SK-N-SH treated with all-trans-retinoic acid at 6 μM for 48 hours (cell line): Measurements from ENCODE around the gene INHBC.
"Not testable (repeated sequence)": the region's sequence is repeated elsewhere in the genome, so short reads cannot be mapped to it uniquely, and the experiment has no call there.

Experiments
- CREB5 ChIP-seq: fragments of 250-450 bp; sonication (Bioruptor Pico); IDR thresholded peaks from 2 replicates; pipeline ENCODE4 v1.5.1; 2020; ENCODE audit warnings: low read depth, mild to moderate bottlenecking, moderate library complexity
- OSR1 ChIP-seq: fragments of 250-450 bp; sonication (Bioruptor Pico); IDR thresholded peaks from 2 replicates; pipeline ENCODE4 v1.8.0; 2022; ENCODE audit warnings: moderate library complexity, mild to moderate bottlenecking, inconsistent platforms
- PATZ1 ChIP-seq: fragments of 250-450 bp; sonication (Bioruptor Pico); IDR thresholded peaks from 2 replicates; pipeline ENCODE4 v1.8.0; 2020; ENCODE audit warnings: mild to moderate bottlenecking, moderate library complexity, borderline replicate concordance
- RARB ChIP-seq: fragments of 250-450 bp; sonication (Bioruptor Pico); IDR thresholded peaks from 2 replicates; pipeline ENCODE4 v1.8.0; 2021; ENCODE audit warnings: mild to moderate bottlenecking, moderate library complexity
- SNAI2 ChIP-seq: fragments of 250-450 bp; sonication (Bioruptor Pico); IDR thresholded peaks from 2 replicates; pipeline ENCODE4 v1.5.0; 2020; ENCODE audit warnings: mild to moderate bottlenecking, moderate library complexity
- TOX ChIP-seq: fragments of 250-450 bp; sonication (Bioruptor Pico); IDR thresholded peaks from 2 replicates; pipeline ENCODE4 v1.8.0; 2021; ENCODE audit warnings: mild to moderate bottlenecking, moderate library complexity, borderline replicate concordance
- ZNF565 ChIP-seq: fragments of 450-650 bp; formaldehyde crosslinking; conservative IDR thresholded peaks from 2 replicates; pipeline ENCODE4 v1.5.0; 2020; ENCODE audit warnings: low read depth, mild to moderate bottlenecking, moderate library complexity
- ZNF70 ChIP-seq: fragments of 450-650 bp; formaldehyde crosslinking; IDR thresholded peaks from 2 replicates; pipeline ENCODE4 v1.5.0; 2020; ENCODE audit warnings: mild to moderate bottlenecking, moderate library complexity

GRCh38 chr12:57495051-57495701 is 60.6 kb downstream of the INHBC start:
- not testable (repeated sequence) for TF ChIP-seq ZNF565; OSR1 (CRISPR knock-in tag); CREB5; SNAI2 (CRISPR knock-in tag); PATZ1; ZNF70 (CRISPR knock-in tag); TOX (CRISPR knock-in tag); RARB (CRISPR knock-in tag)
